Keratinocyte (primary cell): Measurements from ENCODE around the gene LCN2. TPM values are rescaled to one million over a fixed set of nuclear protein-coding genes. Genes with fewer than 3 reads are reported as not detected.

Source experiments
- DNase-seq: peaks from one replicate; pipeline ENCODE4 v3.0.0-alpha.2; 2011; ENCODE audit warnings: low read depth, missing footprints, low spot score
- FAIRE-seq: peaks from 2 replicates; lab custom pipeline; 2011; peaks lifted over from hg19 to GRCh38; lab: Jason Lieb, UNC
- H2AFZ ChIP-seq: 2 replicates; pipeline ENCODE4 v1.6.0; 2012; ENCODE audit warnings: low read length, control low read depth, inconsistent platforms; ENCODE audit not compliant: control insufficient read depth
- H3K27ac ChIP-seq: 2 replicates; pipeline ENCODE4 v1.5.1; 2011; ENCODE audit warnings: low read length; ENCODE audit not compliant: control insufficient read depth, insufficient read depth
- H3K27me3 ChIP-seq: 3 replicates; pipeline ENCODE4 v1.6.0; 2011; ENCODE audit warnings: low read length; ENCODE audit not compliant: control insufficient read depth, insufficient read depth; ENCODE audit errors: extremely low read depth
- H3K36me3 ChIP-seq, 2 experiments: 2 replicates in 1 of 2; 3 replicates in 1 of 2; pipeline ENCODE4 v1.5.1; 2011; ENCODE audit warnings: low read length in 2 of 2, mild to moderate bottlenecking in 1 of 2; ENCODE audit not compliant: control insufficient read depth in 2 of 2, insufficient read depth in 2 of 2; ENCODE audit errors: extremely low read depth in 1 of 2
- H3K4me1 ChIP-seq: 3 replicates; pipeline ENCODE4 v1.5.1; 2011; ENCODE audit warnings: low read length; ENCODE audit not compliant: control insufficient read depth, insufficient read depth; ENCODE audit errors: extremely low read depth
- H3K4me2 ChIP-seq: 3 replicates; pipeline ENCODE4 v1.6.0; 2011; ENCODE audit warnings: low read depth, low read length; ENCODE audit not compliant: control insufficient read depth, insufficient read depth; ENCODE audit errors: extremely low read depth
- H3K4me3 ChIP-seq, 3 experiments: fragments of 200-600 bp in 1 of 3; sonication (generic) in 1 of 3; 2 replicates in 2 of 3; 3 replicates in 1 of 3; pipeline ENCODE4 v1.5.1; 2011 to 2016; ENCODE audit warnings: low read length in 3 of 3, mild to moderate bottlenecking in 3 of 3, control low read depth in 2 of 3, inconsistent platforms in 1 of 3, low read depth in 1 of 3, mixed read lengths in 1 of 3, mixed run types in 1 of 3, moderate library complexity in 1 of 3; ENCODE audit not compliant: control insufficient read depth in 2 of 3, insufficient read depth in 2 of 3; ENCODE audit errors: extremely low read depth in 1 of 3
- H3K79me2 ChIP-seq: 2 replicates; pipeline ENCODE4 v1.6.0; 2012; ENCODE audit warnings: low read length; ENCODE audit not compliant: control insufficient read depth, insufficient read depth
- H3K9ac ChIP-seq: 3 replicates; pipeline ENCODE4 v1.6.0; 2011; ENCODE audit warnings: low read length; ENCODE audit not compliant: control insufficient read depth, insufficient read depth; ENCODE audit errors: extremely low read depth
- H3K9me1 ChIP-seq: 3 replicates; pipeline ENCODE4 v1.6.0; 2011; ENCODE audit warnings: low read length; ENCODE audit not compliant: control insufficient read depth, insufficient read depth; ENCODE audit errors: extremely low read depth
- H3K9me3 ChIP-seq: 2 replicates; pipeline ENCODE4 v1.5.1; 2012; ENCODE audit warnings: low read depth, low read length; ENCODE audit not compliant: control insufficient read depth
- H4K20me1 ChIP-seq: 3 replicates; pipeline ENCODE4 v1.6.0; 2011; ENCODE audit warnings: low read length; ENCODE audit not compliant: control insufficient read depth, insufficient read depth; ENCODE audit errors: extremely low read depth
- EZH2 ChIP-seq: IDR thresholded peaks from one replicate; pipeline ENCODE4 v1.6.1; 2012; ENCODE audit warnings: inconsistent platforms, mild to moderate bottlenecking, low read length, moderate library complexity
- dilution Hi-C: fragments of 300-500 bp; cut with MboI; formaldehyde crosslinking; loops from one replicate; pipeline ENCODE4 v1.7.0; 2020; ENCODE audit warnings: low sequenced_read_pairs; ENCODE audit not compliant: extremely low pct_ligation_motif_present
- polyA plus RNA-seq, 5 experiments: library from polyadenylated mRNA; depleted of rRNA in 3 of 5; stranded (reverse) in 3 of 5; stranded (forward) in 1 of 5; unstranded in 1 of 5; fragments of >200 nt; gene quantifications; 1 replicate in 1 of 5; 2 replicates in 3 of 5; 3 replicates in 1 of 5; pipeline versions ENCODE4 v1.2.1 to v1.2.3, GENCODE V29; 2011 to 2012; ENCODE audit warnings: missing spikeins in 2 of 5, low read depth in 1 of 5, low replicate concordance in 1 of 5
- TF ChIP-seq, protein P1 (sequence below), 3 experiments: IDR thresholded peaks in 1 of 3; conservative IDR thresholded peaks in 1 of 3; optimal IDR thresholded peaks in 1 of 3; 2 replicates in 2 of 3; 3 replicates in 1 of 3; pipeline versions ENCODE3 to v1.5.1; 2011; ENCODE audit warnings: low read length in 3 of 3, mild to moderate bottlenecking in 3 of 3, moderate library complexity in 2 of 3, control low read depth in 1 of 3, inconsistent platforms in 1 of 3; ENCODE audit not compliant: insufficient read depth in 2 of 3; ENCODE audit errors: extremely low read depth in 1 of 3

The LCN2 gene
- polyA plus RNA-seq, 1 donor (not counting 4 experiments of a cell fraction or from before 2014, with no cell fraction given) = 28.9 TPM

DNA sequence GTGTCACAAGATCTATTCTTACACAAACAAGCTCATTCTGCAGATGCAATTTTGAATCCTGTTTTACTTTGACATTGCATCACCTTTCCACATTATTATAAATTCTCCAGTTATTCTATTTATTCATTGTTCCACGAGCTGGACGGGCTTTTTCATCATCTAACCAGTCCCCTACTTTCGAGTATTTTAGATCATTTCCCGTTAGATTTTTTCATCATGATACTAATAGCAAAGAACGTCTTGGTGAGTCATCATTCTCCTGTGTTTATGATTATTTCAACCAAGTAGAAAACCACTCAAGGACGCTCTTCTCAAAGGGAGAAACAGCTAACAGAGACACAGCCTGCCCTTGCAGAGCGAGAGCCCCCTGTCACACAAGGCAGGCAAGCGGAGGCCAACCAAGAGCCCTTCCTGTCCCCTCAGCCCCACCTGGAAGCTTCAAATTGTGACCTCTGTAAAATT lies 25.9 kb downstream of the LCN2 start:
- H3K4me2 ChIP-seq = no peak overlapping the region
- FAIRE-seq (no peak), DNase-seq (no peak)
- dilution Hi-C loops = no loop called here
- no peaks in the 10 kb centered on the region for H4K20me1 ChIP-seq
- no peaks in the 10 kb centered on the region for H3K79me2 ChIP-seq
- no peak overlapping the region for H3K4me3 ChIP-seq
- no peak overlapping the region for H2AFZ ChIP-seq
- no peak overlapping the region for H3K9ac ChIP-seq
- no peak overlapping the region for H3K27ac ChIP-seq
- TF ChIP-seq EZH2 = no peak
- TF ChIP-seq, protein P1, sequence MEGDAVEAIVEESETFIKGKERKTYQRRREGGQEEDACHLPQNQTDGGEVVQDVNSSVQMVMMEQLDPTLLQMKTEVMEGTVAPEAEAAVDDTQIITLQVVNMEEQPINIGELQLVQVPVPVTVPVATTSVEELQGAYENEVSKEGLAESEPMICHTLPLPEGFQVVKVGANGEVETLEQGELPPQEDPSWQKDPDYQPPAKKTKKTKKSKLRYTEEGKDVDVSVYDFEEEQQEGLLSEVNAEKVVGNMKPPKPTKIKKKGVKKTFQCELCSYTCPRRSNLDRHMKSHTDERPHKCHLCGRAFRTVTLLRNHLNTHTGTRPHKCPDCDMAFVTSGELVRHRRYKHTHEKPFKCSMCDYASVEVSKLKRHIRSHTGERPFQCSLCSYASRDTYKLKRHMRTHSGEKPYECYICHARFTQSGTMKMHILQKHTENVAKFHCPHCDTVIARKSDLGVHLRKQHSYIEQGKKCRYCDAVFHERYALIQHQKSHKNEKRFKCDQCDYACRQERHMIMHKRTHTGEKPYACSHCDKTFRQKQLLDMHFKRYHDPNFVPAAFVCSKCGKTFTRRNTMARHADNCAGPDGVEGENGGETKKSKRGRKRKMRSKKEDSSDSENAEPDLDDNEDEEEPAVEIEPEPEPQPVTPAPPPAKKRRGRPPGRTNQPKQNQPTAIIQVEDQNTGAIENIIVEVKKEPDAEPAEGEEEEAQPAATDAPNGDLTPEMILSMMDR (optimal IDR thresholded peaks at IDR 0.05 in 1 of 3, IDR thresholded peaks at IDR 0.05 in 1 of 3, conservative IDR thresholded peaks at IDR 0.05 in 1 of 3; ENCODE audit: extremely low read depth in 1 of 3, insufficient read depth in 2 of 3, low read length in 3 of 3) = no peak
- no peaks in the 10 kb centered on the region for H3K9me1 ChIP-seq
- no peaks in the 10 kb centered on the region for H3K27me3 ChIP-seq
- peaks cover 27 to 41% of the 10 kb centered on the region in 2 experiments for H3K36me3 ChIP-seq
- peaks cover 2% of the 10 kb centered on the region for H3K9me3 ChIP-seq
- peaks cover 17% of the 10 kb centered on the region for H3K4me1 ChIP-seq

DNA sequence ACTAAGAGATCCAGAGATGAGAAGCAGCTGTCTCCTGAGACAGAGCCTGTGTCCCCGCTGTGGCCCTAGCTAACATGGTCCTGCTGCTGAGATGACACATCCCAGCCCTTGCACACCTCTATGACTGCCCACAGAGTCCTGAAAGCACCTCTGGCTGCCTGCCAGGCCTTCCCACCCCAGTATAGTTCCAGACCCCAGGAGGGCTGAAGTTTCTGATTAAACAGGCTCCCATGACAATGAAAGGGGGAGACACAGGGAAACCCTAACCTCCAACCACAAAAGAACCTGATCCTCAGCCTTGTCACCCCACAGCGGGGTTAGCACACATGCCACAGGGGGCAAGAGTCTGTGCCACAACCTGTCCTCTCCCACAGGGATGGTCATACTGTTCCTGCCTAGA lies 26.5 kb downstream of the LCN2 start:
- Histone ChIP-seq H4K20me1 (no peaks in the 10 kb centered on the region), H3K4me1 (peaks cover 17% of the 10 kb centered on the region), H3K4me2 (no peak overlapping the region), H3K27me3 (no peaks in the 10 kb centered on the region), H3K36me3 (peaks cover 30 to 47% of the 10 kb centered on the region in 2 experiments), H3K9ac (no peak overlapping the region), H3K79me2 (no peaks in the 10 kb centered on the region), H3K4me3 (no peak overlapping the region), H2AFZ (no peak overlapping the region), H3K27ac (no peak overlapping the region), H3K9me3 (peaks cover 2% of the 10 kb centered on the region), H3K9me1 (no peaks in the 10 kb centered on the region)
- no peak for TF ChIP-seq EZH2
- TF ChIP-seq, protein P1 (optimal IDR thresholded peaks at IDR 0.05 in 1 of 3, IDR thresholded peaks at IDR 0.05 in 1 of 3, conservative IDR thresholded peaks at IDR 0.05 in 1 of 3; ENCODE audit: extremely low read depth in 1 of 3, insufficient read depth in 2 of 3, low read length in 3 of 3) = no peak
- FAIRE-seq (no peak), DNase-seq (no peak)
- dilution Hi-C loops = no loop called here
